IPS DF 4.7 (cell line): ENCODE measurements around the gene SPATA13.

ENCODE experiments used
- DNase-seq: peaks from one replicate; pipeline ENCODE4 v3.0.0-alpha.2; 2013; ENCODE audit warnings: low spot score; ENCODE audit errors: extremely low read depth

Gene SPATA13

GRCh38 chr13:24276861-24277260 is 116.3 kb downstream of the SPATA13 start:
- DNase-seq, result no peak

- no peak for DNase-seq
These were observed 117.2 kb downstream of the SPATA13 start for GRCh38 chr13:24277761-24278160.

GRCh38 chr13:24279327-24280110 is 119.0 kb downstream of the SPATA13 start:
- DNase-seq, result no peak

- DNase-seq, result no peak
These were observed 120.2 kb downstream of the SPATA13 start for GRCh38 chr13:24280720-24281119.

GRCh38 chr13:24281188-24282008 is 120.9 kb downstream of the SPATA13 start:
- no peak for DNase-seq

GRCh38 chr13:24282256-24282655 is 121.7 kb downstream of the SPATA13 start:
- DNase-seq, result no peak

- DNase-seq, result no peak
These were observed 124.5 kb downstream of the SPATA13 start for GRCh38 chr13:24284889-24285565.

GRCh38 chr13:24286624-24287023 is 126.1 kb downstream of the SPATA13 start:
- no peak for DNase-seq

- DNase-seq, result no peak
These were observed 127.3 kb downstream of the SPATA13 start for GRCh38 chr13:24287748-24288287.

GRCh38 chr13:24288870-24289269 is 128.3 kb downstream of the SPATA13 start:
- no peak for DNase-seq

GRCh38 chr13:24290280-24290932 is 129.9 kb downstream of the SPATA13 start:
- no peak for DNase-seq

- DNase-seq, result no peak
These were observed 132.0 kb downstream of the SPATA13 start for GRCh38 chr13:24292481-24292880.

- no peak for DNase-seq
These were observed 133.2 kb downstream of the SPATA13 start for GRCh38 chr13:24293746-24294145.

- DNase-seq, result no peak
These were observed 139.1 kb downstream of the SPATA13 start for GRCh38 chr13:24299488-24300114.

- no peak for DNase-seq
These were observed 140.9 kb downstream of the SPATA13 start for GRCh38 chr13:24301434-24301833.

- no peak for DNase-seq
These were observed 141.4 kb downstream of the SPATA13 start for GRCh38 chr13:24301911-24302310.

- no peak for DNase-seq
These were observed 144.1 kb downstream of the SPATA13 start for GRCh38 chr13:24304620-24305019.

- DNase-seq, result no peak
These were observed 146.1 kb downstream of the SPATA13 start for GRCh38 chr13:24306632-24307031.

- no peak for DNase-seq
These were observed 146.9 kb downstream of the SPATA13 start for GRCh38 chr13:24307211-24308067.

GRCh38 chr13:24308068-24308445 is 147.5 kb downstream of the SPATA13 start:
- no peak for DNase-seq
